ENCODE data around the gene PIAS4. TPM values are rescaled to one million over a fixed set of nuclear protein-coding genes. Genes with fewer than 3 reads are reported as not detected.
A peak's percentile ranks its signal among the peaks of the same experiment; 100 is the strongest.

Gene PIAS4
- total RNA-seq, 1 experiment from 2014 or later: 45.9 TPM

DNA sequence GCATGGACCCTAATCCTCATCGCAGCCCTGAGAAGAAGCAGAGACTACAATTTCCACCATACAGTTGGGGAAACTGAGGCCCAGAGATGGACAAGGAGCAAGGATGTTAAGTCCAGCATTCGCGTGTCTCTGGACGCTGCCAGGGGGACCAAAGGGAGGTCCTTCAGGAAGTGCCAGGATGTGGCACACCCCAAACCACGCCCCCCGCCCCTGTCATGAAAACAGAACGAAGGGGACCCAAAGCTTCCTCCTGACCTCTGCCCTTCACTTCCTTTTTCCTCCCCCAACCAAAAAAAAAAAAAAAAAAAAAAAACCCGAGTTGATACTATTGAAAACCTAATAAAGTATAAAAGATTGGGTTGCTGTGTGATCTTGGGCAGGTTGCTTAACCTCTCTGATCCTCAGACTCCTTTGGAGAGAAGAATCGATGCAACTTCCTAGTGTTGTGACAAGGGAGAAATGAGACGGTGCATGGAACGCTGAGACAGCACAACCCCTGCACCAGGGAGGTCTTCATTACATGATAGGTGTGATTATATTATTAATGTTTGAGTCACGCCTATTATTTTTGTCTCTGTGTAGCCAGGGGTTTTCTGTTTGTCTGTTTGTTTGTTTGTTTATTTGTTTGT, 61.9 kb downstream of the PIAS4 start:
- DNase-seq (ENCODE audit: low spot score) (no peak), ATAC-seq (no peak)
- H3K27me3 Mint-ChIP-seq (ENCODE audit: low read depth): peaks cover 33% of the 10 kb centered on the region
- TF ChIP-seq ZNF317 (CRISPR knock-in tag; IDR thresholded peaks at IDR 0.05; ENCODE audit: borderline replicate concordance, low read depth): no peak
- no peak for TF ChIP-seq MYBL2 (CRISPR knock-in tag; IDR thresholded peaks at IDR 0.05)
- TF ChIP-seq, protein P1, sequence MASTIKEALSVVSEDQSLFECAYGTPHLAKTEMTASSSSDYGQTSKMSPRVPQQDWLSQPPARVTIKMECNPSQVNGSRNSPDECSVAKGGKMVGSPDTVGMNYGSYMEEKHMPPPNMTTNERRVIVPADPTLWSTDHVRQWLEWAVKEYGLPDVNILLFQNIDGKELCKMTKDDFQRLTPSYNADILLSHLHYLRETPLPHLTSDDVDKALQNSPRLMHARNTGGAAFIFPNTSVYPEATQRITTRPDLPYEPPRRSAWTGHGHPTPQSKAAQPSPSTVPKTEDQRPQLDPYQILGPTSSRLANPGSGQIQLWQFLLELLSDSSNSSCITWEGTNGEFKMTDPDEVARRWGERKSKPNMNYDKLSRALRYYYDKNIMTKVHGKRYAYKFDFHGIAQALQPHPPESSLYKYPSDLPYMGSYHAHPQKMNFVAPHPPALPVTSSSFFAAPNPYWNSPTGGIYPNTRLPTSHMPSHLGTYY (CRISPR knock-in tag; IDR thresholded peaks at IDR 0.05): no peak
- TF ChIP-seq ATF2 (CRISPR knock-in tag; IDR thresholded peaks at IDR 0.05; ENCODE audit: borderline replicate concordance, low read depth): no peak
- TF ChIP-seq ETV6 (CRISPR knock-in tag; IDR thresholded peaks at IDR 0.05): no peak
- H3K9me3 Mint-ChIP-seq: no peaks in the 10 kb centered on the region
- no peak overlapping the region for H3K27ac Mint-ChIP-seq
- ChIA-PET CTCF (interaction anchor here (0.6 kb wide), 1 partner anchor 139 kb away, joined by 3 read pairs; no protein-coding TSS in a partner anchor), POLR2A (interaction anchor here (0.6 to 0.7 kb wide), 2 partner anchors 48 to 259 kb away, joined by 3 read pairs; no protein-coding TSS in a partner anchor)
- H3K36me3 Mint-ChIP-seq: no peaks in the 10 kb centered on the region
- peaks cover 8% of the 10 kb centered on the region for H3K4me1 Mint-ChIP-seq
- no peak overlapping the region for H3K4me3 Mint-ChIP-seq

DNA sequence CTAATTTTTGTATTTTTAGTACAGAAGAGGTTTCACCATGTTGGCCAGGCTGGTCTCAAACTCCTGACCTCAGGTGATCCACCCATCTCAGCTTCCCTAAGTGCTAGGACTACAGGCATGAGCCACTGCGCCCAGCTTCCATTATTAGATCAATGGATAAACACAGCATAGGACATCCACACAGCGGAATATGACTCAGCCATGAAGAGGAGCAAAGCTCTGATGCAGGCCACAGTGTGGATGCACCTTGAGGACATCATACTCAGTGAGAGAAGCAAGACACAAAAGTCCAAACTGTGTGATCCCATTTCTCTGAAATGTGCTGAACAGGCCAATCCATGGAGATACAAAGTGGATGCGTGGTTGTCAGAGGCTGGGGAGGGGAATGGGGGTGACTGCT, 64.1 kb downstream of the PIAS4 start:
- Mint-ChIP-seq H3K4me3 (no peak overlapping the region), H3K36me3 (no peaks in the 10 kb centered on the region), H3K27ac (no peak overlapping the region), H3K4me1 (peaks cover 9% of the 10 kb centered on the region), H3K27me3 (ENCODE audit: low read depth) (peaks cover 33% of the 10 kb centered on the region), H3K9me3 (no peaks in the 10 kb centered on the region)
- POLR2A ChIA-PET: no interaction called here
- CTCF ChIA-PET: no interaction called here
- TF ChIP-seq MXD4 (CRISPR knock-in tag; IDR thresholded peaks at IDR 0.05; ENCODE audit: borderline replicate concordance): no peak
- TF ChIP-seq ZNF219 (CRISPR knock-in tag; IDR thresholded peaks at IDR 0.05; ENCODE audit: borderline replicate concordance): no peak
- TF ChIP-seq ZNF671 (CRISPR knock-in tag; IDR thresholded peaks at IDR 0.05): no peak
- ATAC-seq: no peak
- DNase-seq (ENCODE audit: low spot score): no peak

GRCh38 chr19:4075373-4075772, 67.8 kb downstream of the PIAS4 start:
- CTCF ChIA-PET: interaction anchor here (0.7 to 1.0 kb wide), 2 partner anchors 88 to 770 kb away, joined by 4 to 6 read pairs; no protein-coding TSS in a partner anchor
- Mint-ChIP-seq H3K9me3 (no peaks in the 10 kb centered on the region), H3K27me3 (ENCODE audit: low read depth) (peaks cover 7% of the 10 kb centered on the region), H3K4me1 (peaks cover 23% of the 10 kb centered on the region), H3K27ac (no peak overlapping the region), H3K4me3 (no peak overlapping the region), H3K36me3 (no peaks in the 10 kb centered on the region)
- POLR2A ChIA-PET: no interaction called here
- TF ChIP-seq IRF1 (CRISPR knock-in tag; IDR thresholded peaks at IDR 0.05): no peak
- TF ChIP-seq NR1H2 (CRISPR knock-in tag; IDR thresholded peaks at IDR 0.05): no peak
- no peak for DNase-seq (ENCODE audit: low spot score)
- ATAC-seq: no peak

DNA sequence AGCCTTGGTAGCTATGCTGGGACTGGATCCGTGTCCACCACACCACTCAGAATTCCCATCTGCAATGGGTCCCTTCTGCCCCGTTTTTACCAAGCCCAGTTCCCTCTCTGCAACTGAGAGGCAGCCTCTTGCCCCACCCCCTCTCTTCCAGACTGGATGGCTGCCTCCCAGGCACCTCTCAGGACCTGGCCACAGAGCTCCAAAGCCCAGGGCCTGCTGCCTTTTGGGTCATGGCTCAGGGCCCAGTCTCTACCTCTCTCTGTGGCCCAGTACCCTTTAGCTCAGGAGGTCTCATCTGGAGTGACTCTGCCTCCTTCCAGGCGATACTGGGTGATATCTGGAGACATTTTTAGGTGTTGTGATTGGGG, 69.5 kb downstream of the PIAS4 start:
- POLR2A ChIA-PET: interaction anchor here (1.2 kb wide), 1 partner anchor 13 kb away, joined by 3 read pairs; no protein-coding TSS in a partner anchor
- H3K27me3 Mint-ChIP-seq (ENCODE audit: low read depth): peaks cover 3% of the 10 kb centered on the region; the same call in 1 of the 2 replicates
- H3K36me3 Mint-ChIP-seq: no peaks in the 10 kb centered on the region
- peak; percentile 55 for ATAC-seq
- CTCF ChIA-PET: interaction anchor here (0.6 to 2.1 kb wide), 5 partner anchors 63 to 1427 kb away, joined by 3 to 15 read pairs (median 4); no protein-coding TSS in a partner anchor
- no peak overlapping the region for H3K4me3 Mint-ChIP-seq
- TF ChIP-seq E2F4 (CRISPR knock-in tag; IDR thresholded peaks at IDR 0.05; ENCODE audit: borderline replicate concordance, low read depth): no peak
- TF ChIP-seq, protein P2, sequence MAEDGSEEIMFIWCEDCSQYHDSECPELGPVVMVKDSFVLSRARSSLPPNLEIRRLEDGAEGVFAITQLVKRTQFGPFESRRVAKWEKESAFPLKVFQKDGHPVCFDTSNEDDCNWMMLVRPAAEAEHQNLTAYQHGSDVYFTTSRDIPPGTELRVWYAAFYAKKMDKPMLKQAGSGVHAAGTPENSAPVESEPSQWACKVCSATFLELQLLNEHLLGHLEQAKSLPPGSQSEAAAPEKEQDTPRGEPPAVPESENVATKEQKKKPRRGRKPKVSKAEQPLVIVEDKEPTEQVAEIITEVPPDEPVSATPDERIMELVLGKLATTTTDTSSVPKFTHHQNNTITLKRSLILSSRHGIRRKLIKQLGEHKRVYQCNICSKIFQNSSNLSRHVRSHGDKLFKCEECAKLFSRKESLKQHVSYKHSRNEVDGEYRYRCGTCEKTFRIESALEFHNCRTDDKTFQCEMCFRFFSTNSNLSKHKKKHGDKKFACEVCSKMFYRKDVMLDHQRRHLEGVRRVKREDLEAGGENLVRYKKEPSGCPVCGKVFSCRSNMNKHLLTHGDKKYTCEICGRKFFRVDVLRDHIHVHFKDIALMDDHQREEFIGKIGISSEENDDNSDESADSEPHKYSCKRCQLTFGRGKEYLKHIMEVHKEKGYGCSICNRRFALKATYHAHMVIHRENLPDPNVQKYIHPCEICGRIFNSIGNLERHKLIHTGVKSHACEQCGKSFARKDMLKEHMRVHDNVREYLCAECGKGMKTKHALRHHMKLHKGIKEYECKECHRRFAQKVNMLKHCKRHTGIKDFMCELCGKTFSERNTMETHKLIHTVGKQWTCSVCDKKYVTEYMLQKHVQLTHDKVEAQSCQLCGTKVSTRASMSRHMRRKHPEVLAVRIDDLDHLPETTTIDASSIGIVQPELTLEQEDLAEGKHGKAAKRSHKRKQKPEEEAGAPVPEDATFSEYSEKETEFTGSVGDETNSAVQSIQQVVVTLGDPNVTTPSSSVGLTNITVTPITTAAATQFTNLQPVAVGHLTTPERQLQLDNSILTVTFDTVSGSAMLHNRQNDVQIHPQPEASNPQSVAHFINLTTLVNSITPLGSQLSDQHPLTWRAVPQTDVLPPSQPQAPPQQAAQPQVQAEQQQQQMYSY (CRISPR knock-in tag; IDR thresholded peaks at IDR 0.05): no peak
- peaks cover 23% of the 10 kb centered on the region for H3K4me1 Mint-ChIP-seq
- H3K27ac Mint-ChIP-seq: peak overlapping the region; percentile 49
- DNase-seq (ENCODE audit: low spot score): no peak
- no peaks in the 10 kb centered on the region for H3K9me3 Mint-ChIP-seq

Data from WTC11 (cell line).